ENCODE data around the gene SULT2B1.

The SULT2B1 gene

GRCh38 chr19:48553676-48554384 lies 1.9 kb downstream of the SULT2B1 start:
- no peak overlapping the region for H3K4me3 ChIP-seq (ENCODE audit: low read depth, low read length)
- DNase-seq (ENCODE audit: low read depth): peak; percentile 90
- TF ChIP-seq, protein P1, sequence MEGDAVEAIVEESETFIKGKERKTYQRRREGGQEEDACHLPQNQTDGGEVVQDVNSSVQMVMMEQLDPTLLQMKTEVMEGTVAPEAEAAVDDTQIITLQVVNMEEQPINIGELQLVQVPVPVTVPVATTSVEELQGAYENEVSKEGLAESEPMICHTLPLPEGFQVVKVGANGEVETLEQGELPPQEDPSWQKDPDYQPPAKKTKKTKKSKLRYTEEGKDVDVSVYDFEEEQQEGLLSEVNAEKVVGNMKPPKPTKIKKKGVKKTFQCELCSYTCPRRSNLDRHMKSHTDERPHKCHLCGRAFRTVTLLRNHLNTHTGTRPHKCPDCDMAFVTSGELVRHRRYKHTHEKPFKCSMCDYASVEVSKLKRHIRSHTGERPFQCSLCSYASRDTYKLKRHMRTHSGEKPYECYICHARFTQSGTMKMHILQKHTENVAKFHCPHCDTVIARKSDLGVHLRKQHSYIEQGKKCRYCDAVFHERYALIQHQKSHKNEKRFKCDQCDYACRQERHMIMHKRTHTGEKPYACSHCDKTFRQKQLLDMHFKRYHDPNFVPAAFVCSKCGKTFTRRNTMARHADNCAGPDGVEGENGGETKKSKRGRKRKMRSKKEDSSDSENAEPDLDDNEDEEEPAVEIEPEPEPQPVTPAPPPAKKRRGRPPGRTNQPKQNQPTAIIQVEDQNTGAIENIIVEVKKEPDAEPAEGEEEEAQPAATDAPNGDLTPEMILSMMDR (IDR thresholded peaks at IDR 0.05; ENCODE audit: low read depth, low read length): no peak
- peak; percentile 76 for TF ChIP-seq MAX (IDR thresholded peaks at IDR 0.05; ENCODE audit: low read depth, low read length)
- peak; percentile 70; the same call in 1 of the 2 replicates for TF ChIP-seq MYC (IDR thresholded peaks at IDR 0.05; ENCODE audit: low read depth, low read length)

DNA sequence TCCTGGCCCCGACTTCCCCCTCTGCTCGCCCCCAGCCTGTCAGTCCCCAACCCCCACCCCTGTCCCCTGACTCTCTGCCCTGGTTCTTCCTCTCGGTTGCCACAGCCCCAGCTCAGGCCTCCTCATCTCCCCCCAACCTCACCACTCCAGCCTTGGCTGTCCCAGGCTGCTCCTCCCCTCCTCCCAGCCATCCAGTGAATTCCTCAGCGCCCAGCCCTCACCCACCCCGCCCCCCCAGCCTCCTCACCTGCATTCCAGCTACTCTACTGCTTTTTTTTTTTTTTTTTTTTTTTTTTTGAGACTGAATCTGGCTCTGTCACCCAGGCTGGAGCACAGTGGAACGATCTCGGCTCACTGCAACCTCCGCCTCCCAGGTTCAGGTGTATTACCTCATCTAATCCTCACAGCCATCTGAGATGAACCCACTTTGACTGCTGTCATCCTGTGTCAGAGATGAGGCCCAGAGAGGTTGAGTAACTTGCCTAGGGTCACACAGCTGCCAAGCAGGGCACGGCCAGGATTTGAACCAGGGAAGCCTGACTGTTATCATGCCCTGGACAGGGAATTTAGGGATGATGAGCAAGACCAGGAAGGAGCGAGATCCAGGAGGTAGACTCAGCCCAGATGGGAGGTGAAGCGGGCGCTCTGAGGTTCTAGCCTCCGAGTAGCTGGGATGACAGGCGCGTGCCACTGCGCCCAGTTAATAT lies 2.6 kb downstream of the SULT2B1 start:
- peak; percentile 78 for DNase-seq (ENCODE audit: low read depth)
- no peak for TF ChIP-seq MYC (IDR thresholded peaks at IDR 0.05; ENCODE audit: low read depth, low read length)
- 0 out of 2 replicates have a peak, but pooled peaks have one; percentile 18 for TF ChIP-seq MAX (IDR thresholded peaks at IDR 0.05; ENCODE audit: low read depth, low read length)
- H3K4me3 ChIP-seq (ENCODE audit: low read depth, low read length): no peak overlapping the region

- no peak overlapping the region for H3K4me3 ChIP-seq (ENCODE audit: low read depth, low read length)
- TF ChIP-seq, protein P1 (IDR thresholded peaks at IDR 0.05; ENCODE audit: low read depth, low read length): no peak
- TF ChIP-seq MAX (IDR thresholded peaks at IDR 0.05; ENCODE audit: low read depth, low read length) (no peak), MYC (IDR thresholded peaks at IDR 0.05; ENCODE audit: low read depth, low read length) (no peak), POLR2A (IDR thresholded peaks at IDR 0.05; ENCODE audit: extremely low read depth, insufficient read length) (no peak)
- no peak for DNase-seq (ENCODE audit: low read depth)
These were observed 4.2 kb downstream of the SULT2B1 start for GRCh38 chr19:48556163-48556562.

DNA sequence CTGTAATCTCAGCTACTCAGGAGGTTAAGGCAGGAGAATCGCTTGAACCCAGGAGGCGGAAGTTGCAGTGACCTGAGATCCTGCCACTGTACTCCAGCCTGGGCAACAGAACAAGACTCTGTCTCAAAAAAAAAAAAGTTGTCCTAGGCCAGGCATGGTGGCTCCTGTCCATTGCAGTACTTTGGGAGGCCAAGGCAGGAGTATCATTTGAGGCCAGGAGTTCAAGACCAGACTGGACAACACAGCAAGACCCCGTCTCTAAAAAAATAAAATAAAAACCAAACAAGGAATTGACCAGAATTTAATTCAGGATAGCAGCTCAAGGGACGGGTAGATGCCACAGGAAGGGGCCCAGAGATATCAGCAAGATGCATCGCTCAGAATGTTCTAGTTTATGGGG lies 4.9 kb downstream of the SULT2B1 start:
- no peak overlapping the region for H3K4me3 ChIP-seq (ENCODE audit: low read depth, low read length)
- no peak for TF ChIP-seq MYC (IDR thresholded peaks at IDR 0.05; ENCODE audit: low read depth, low read length)
- no peak for DNase-seq (ENCODE audit: low read depth)

DNA sequence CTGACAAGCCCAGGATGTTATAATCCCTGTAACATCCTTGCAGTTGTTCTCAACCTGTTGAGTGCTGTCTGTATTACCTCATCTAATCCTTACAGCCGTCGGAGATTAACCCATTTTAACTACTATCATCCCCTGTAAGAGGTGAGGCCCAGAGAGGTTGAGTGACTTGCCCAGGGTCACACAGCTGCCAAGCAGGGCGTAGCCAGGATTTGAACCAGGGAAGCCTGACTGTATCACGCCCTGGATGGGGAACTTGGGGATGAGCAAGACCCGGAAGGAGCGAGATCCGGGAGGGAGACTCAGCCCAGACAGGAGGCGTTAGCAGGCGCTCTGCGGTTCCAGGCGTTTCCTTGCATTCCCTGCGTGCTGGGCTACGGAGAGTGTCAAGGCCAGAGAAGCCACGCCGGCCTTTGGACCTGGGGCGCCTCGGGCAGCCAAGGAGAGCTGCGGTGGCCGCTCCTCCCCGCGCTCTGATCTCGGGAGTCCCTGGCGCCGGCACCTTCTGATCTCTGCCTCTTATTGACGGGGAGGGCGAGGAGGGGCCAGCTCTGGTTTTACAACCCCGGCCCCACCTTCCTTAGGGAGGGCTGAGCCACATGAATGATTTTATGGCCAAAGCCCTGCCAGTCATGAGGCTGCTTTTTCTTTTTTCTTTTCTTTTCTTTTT lies 6.2 kb downstream of the SULT2B1 start:
- DNase-seq (ENCODE audit: low read depth): no peak
- no peak overlapping the region for H3K4me3 ChIP-seq (ENCODE audit: low read depth, low read length)
- TF ChIP-seq MAX (IDR thresholded peaks at IDR 0.05; ENCODE audit: low read depth, low read length) (no peak), MYC (IDR thresholded peaks at IDR 0.05; ENCODE audit: low read depth, low read length) (no peak), POLR2A (IDR thresholded peaks at IDR 0.05; ENCODE audit: extremely low read depth, insufficient read length) (no peak)
- TF ChIP-seq, protein P1 (IDR thresholded peaks at IDR 0.05; ENCODE audit: low read depth, low read length): no peak

DNA sequence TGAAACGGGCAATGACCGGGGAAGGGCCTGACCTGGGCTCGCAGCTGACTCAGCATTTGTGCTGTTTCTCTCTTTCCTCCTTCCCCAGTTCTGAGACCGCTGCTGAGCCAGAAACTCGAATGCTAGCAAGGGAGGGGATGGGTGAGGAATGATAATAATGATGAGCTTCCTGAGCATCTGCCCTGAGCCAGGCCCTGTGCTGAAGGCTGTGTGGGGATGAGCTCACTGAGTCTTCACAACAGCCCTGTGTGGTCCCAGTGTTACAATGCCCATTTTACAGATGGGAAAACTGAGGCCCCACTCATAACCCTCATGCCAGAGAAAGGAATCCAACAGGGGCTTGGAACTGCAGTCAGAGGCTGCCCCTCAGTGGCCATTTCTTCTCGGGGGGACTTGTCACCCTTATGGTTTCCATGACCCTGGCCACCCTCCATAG lies 8.1 kb downstream of the SULT2B1 start:
- TF ChIP-seq, protein P1 (IDR thresholded peaks at IDR 0.05; ENCODE audit: low read depth, low read length): peak; percentile 57
- no peak for TF ChIP-seq POLR2A (IDR thresholded peaks at IDR 0.05; ENCODE audit: extremely low read depth, insufficient read length)
- TF ChIP-seq MAX (IDR thresholded peaks at IDR 0.05; ENCODE audit: low read depth, low read length): peak; percentile 45; the same call in 1 of the 2 replicates
- TF ChIP-seq MYC (IDR thresholded peaks at IDR 0.05; ENCODE audit: low read depth, low read length): peak; percentile 56
- DNase-seq (ENCODE audit: low read depth): peak; percentile 77
- no peak overlapping the region for H3K4me3 ChIP-seq (ENCODE audit: low read depth, low read length)

Measured in NB4 (cell line).